K562 (cell line): ENCODE data around the gene ROBO2. TPM values are rescaled to one million over a fixed set of nuclear protein-coding genes. Genes with fewer than 3 reads are reported as not detected.

Source experiments
- ATAC-seq: fragments of 200-7000 bp; cut with Tn5 transposase; 3 replicates; pipeline ENCODE4 v1.9.1; 2020; ENCODE audit warnings: moderate library complexity
- BruUV-seq: library from RNA; stranded (reverse); fragments of 400-500 nt; replicated peaks from 2 replicates; lab custom pipeline; 2021; lab: Mats Ljungman, UMichigan
- CTCF ChIA-PET: fragments of 300-600 bp; formaldehyde crosslinking; extraction: SDS; loops from one replicate; lab custom pipeline; 2021; ENCODE audit warnings: low intra/inter-chr PET ratio; lab: Yijun Ruan, JAX
- POLR2A ChIA-PET: fragments of 300-600, 350-650 bp; sonication (Branson Sonifier 250); formaldehyde crosslinking; extraction: SDS; loops from one replicate; lab custom pipeline; 2021; ENCODE audit warnings: antibody characterized with exemption, inconsistent platforms; lab: Yijun Ruan, JAX
- DNase-seq, 4 experiments: peaks; one replicate each; pipeline versions ENCODE4 v3.0.0 to v3.0.0-alpha.2; 2011 to 2018; ENCODE audit warnings: low spot score in 3 of 4, mixed read lengths in 3 of 4; ENCODE audit errors: extremely low read depth in 1 of 4
- FAIRE-seq: peaks from 2 replicates; lab custom pipeline; 2011; peaks lifted over from hg19 to GRCh38; lab: Jason Lieb, UNC
- H2AFZ ChIP-seq: 2 replicates; pipeline ENCODE4 v1.6.0; 2011; ENCODE audit warnings: low read depth, low read length, control low read depth, inconsistent platforms
- H3K27ac ChIP-seq: fragments of 200-600 bp; 3 replicates; pipeline ENCODE4 v1.8.0; 2011; ENCODE audit warnings: low read depth, mild to moderate bottlenecking, control low read depth, inconsistent platforms, low read length, moderate library complexity, mixed read lengths; ENCODE audit errors: extremely low read depth
- H3K27me3 ChIP-seq, 2 experiments: fragments of 300-600 bp in 1 of 2; 2 replicates in 1 of 2; 3 replicates in 1 of 2; pipeline versions ENCODE4 v1.6.0 to v1.8.0; 2011; ENCODE audit warnings: inconsistent platforms in 2 of 2, low read length in 2 of 2, mild to moderate bottlenecking in 1 of 2, mixed read lengths in 1 of 2, moderate library complexity in 1 of 2; ENCODE audit not compliant: control insufficient read depth in 2 of 2, insufficient read depth in 2 of 2
- H3K36me3 ChIP-seq: fragments of 300-600 bp; 3 replicates; pipeline ENCODE4 v1.8.0; 2011; ENCODE audit warnings: mild to moderate bottlenecking, low read length, inconsistent platforms; ENCODE audit not compliant: control insufficient read depth, insufficient read depth
- H3K4me1 ChIP-seq, 2 experiments: fragments of 200-600 bp in 1 of 2; replicated peaks in 1 of 2; 2 replicates in 1 of 2; 3 replicates in 1 of 2; pipeline versions ENCODE4 v1.5.1 to v1.8.0; 2011; ENCODE audit warnings: inconsistent platforms in 2 of 2, low read length in 2 of 2, mild to moderate bottlenecking in 1 of 2, mixed read lengths in 1 of 2, moderate library complexity in 1 of 2; ENCODE audit not compliant: control insufficient read depth in 2 of 2, insufficient read depth in 2 of 2
- H3K4me2 ChIP-seq: 2 replicates; pipeline ENCODE4 v1.6.1; 2011; ENCODE audit warnings: low read length, control low read depth, inconsistent platforms, mixed read lengths; ENCODE audit not compliant: insufficient read depth
- H3K4me3 ChIP-seq: fragments of 200-600 bp; sonication (generic), shearing (Covaris generic); 2 replicates; pipeline ENCODE4 v1.5.1; 2016; ENCODE audit warnings: control low read depth, inconsistent platforms
- H3K79me2 ChIP-seq: fragments of 200-600 bp; 3 replicates; pipeline ENCODE4 v1.8.0; 2011; ENCODE audit warnings: low read length, inconsistent platforms; ENCODE audit not compliant: control insufficient read depth, insufficient read depth
- H3K9ac ChIP-seq, 2 experiments: 2 replicates each; pipeline versions ENCODE4 v1.6.0 to v1.6.1; 2011; ENCODE audit warnings: low read depth in 2 of 2, low read length in 2 of 2, control low read depth in 1 of 2, inconsistent platforms in 1 of 2, mild to moderate bottlenecking in 1 of 2, mixed read lengths in 1 of 2; ENCODE audit not compliant: insufficient read depth in 1 of 2
- H3K9me1 ChIP-seq: one replicate; pipeline ENCODE4 v1.6.0; 2011; ENCODE audit warnings: inconsistent platforms, mild to moderate bottlenecking, low read length, moderate library complexity; ENCODE audit not compliant: control insufficient read depth, insufficient read depth
- H3K9me3 ChIP-seq: replicated peaks from 2 replicates; pipeline ENCODE4 v1.5.1; 2011; ENCODE audit warnings: low read depth, low read length, inconsistent platforms; ENCODE audit not compliant: control insufficient read depth, insufficient read depth
- H4K20me1 ChIP-seq: replicated peaks from 2 replicates; pipeline ENCODE4 v1.6.1; 2011; ENCODE audit warnings: low read length, inconsistent platforms, mixed read lengths; ENCODE audit not compliant: control insufficient read depth, insufficient read depth
- ARID2 ChIP-seq: fragments of 450-650 bp; IDR thresholded peaks from 2 replicates; pipeline ENCODE4 v1.6.1; 2017; ENCODE audit warnings: antibody characterized with exemption, mild to moderate bottlenecking
- HNRNPL ChIP-seq: fragments of 200-400 bp; formaldehyde crosslinking; IDR thresholded peaks from 2 replicates; pipeline ENCODE4 v1.6.1; 2017; ENCODE audit warnings: low read depth, mild to moderate bottlenecking, low read length
- IFI16 ChIP-seq: fragments of 250-450 bp; sonication (Bioruptor Pico); IDR thresholded peaks from 2 replicates; pipeline ENCODE4 v2.1.2; 2022; ENCODE audit warnings: mild to moderate bottlenecking, inconsistent platforms
- MAFK ChIP-seq: IDR thresholded peaks from 2 replicates; pipeline ENCODE4 v1.6.1; 2011; ENCODE audit warnings: low read length, improper control_type of control experiment
- MYC ChIP-seq, 2 experiments: fragments of 250-450 bp in 1 of 2; sonication (Bioruptor Pico) in 1 of 2; IDR thresholded peaks; 2 replicates each; pipeline versions ENCODE4 v1.5.1 to v1.6.1; 2012 to 2021; ENCODE audit warnings: low read depth in 2 of 2, borderline replicate concordance in 1 of 2, improper control_type of control experiment in 1 of 2, low read length in 1 of 2, mild to moderate bottlenecking in 1 of 2, moderate library complexity in 1 of 2
- PKNOX1 ChIP-seq: fragments of 450-650 bp; IDR thresholded peaks from 2 replicates; pipeline ENCODE4 v1.6.1; 2016
- SMAD1 ChIP-seq: fragments of 150-350 bp; IDR thresholded peaks from 2 replicates; pipeline ENCODE4 v1.6.1; 2014; ENCODE audit warnings: low read length, low read depth; ENCODE audit not compliant: partially characterized antibody
- SMC3 ChIP-seq: conservative IDR thresholded peaks from 2 replicates; pipeline ENCODE4 v1.6.1; 2011; ENCODE audit warnings: low read depth, low read length, improper control_type of control experiment; ENCODE audit not compliant: insufficient read depth
- ZBTB40 ChIP-seq, 2 experiments: fragments of 450-650 bp in 1 of 2; sonication (generic) in 1 of 2; formaldehyde crosslinking in 1 of 2; IDR thresholded peaks; 2 replicates each; pipeline versions ENCODE4 v1.7.1 to v1.9.0; 2016 to 2022; ENCODE audit warnings: inconsistent platforms in 1 of 2, mild to moderate bottlenecking in 1 of 2, missing genetic modification reagents in 1 of 2
- ZNF511 ChIP-seq: sonication (generic); formaldehyde crosslinking; IDR thresholded peaks from 2 replicates; pipeline ENCODE4 v1.8.0; 2022; ENCODE audit warnings: mild to moderate bottlenecking, missing genetic modification reagents
- ZNF589 ChIP-seq: fragments of 200-800 bp; sonication (Bioruptor generic); IDR thresholded peaks from 2 replicates; pipeline ENCODE4 v1.6.1; 2016; ENCODE audit warnings: low read depth, missing genetic modification characterization, missing compliant biosample characterization
- ZNF707 ChIP-seq: fragments of 250-450 bp; sonication (Bioruptor Pico); conservative IDR thresholded peaks from 2 replicates; pipeline ENCODE4 v1.8.0; 2022; ENCODE audit warnings: inconsistent platforms, mild to moderate bottlenecking, moderate library complexity
- ZNF785 ChIP-seq: fragments of 250-450 bp; sonication (Bioruptor Pico); IDR thresholded peaks from 2 replicates; pipeline ENCODE4 v1.4.0; 2020; ENCODE audit warnings: mild to moderate bottlenecking
- in situ Hi-C: fragments of 300-500 bp; cut with MboI; formaldehyde crosslinking; loops from 4 replicates; pipeline ENCODE4 v1.15.0; 2018; ENCODE audit warnings: inconsistent platforms, mixed read lengths
- intact Hi-C: fragments of 100-400 bp; cut with micrococcal nuclease; formaldehyde crosslinking; loops from 2 replicates; pipeline ENCODE4 v1.14.2; 2022
- polyA plus RNA-seq, 8 experiments: library from polyadenylated mRNA; depleted of rRNA in 4 of 8; stranded (reverse) in 5 of 8; unstranded in 3 of 8; fragments of >200 nt; fragmentation: Nextera tagmentation in 2 of 8; fragmentation: Illumina TruSeq in 1 of 8; extraction: Ambion mirVana in 2 of 8; extraction: Trizol in 1 of 8; gene quantifications; 2 replicates each; pipeline versions ENCODE4 v1.2.1 to v1.2.3, GENCODE V29; 2011 to 2014; ENCODE audit warnings: inconsistent platforms in 1 of 8, missing spikeins in 1 of 8
- total RNA-seq, 7 experiments: library from RNA; depleted of rRNA in 6 of 7; stranded (reverse); fragments of >200 nt in 6 of 7; fragmentation: Illumina TruSeq in 2 of 7; extraction: Trizol in 2 of 7; gene quantifications; 2 replicates each; pipeline versions ENCODE4 v1.2.1 to v1.2.3, GENCODE V29; 2011 to 2021; ENCODE audit warnings: low replicate concordance in 1 of 7

ROBO2 gene
- total and polyA plus RNA-seq, 9 of the 15 experiments (the other 6 are each of a cell fraction or from before 2014, with no cell fraction given) = 0.84 to 3.0 (median 1.7) TPM

- no peak for ATAC-seq
- ChIA-PET CTCF (no interaction called here), POLR2A (no interaction called here)
- no peak overlapping the region for H3K9ac ChIP-seq
- DNase-seq = no peak
- H3K4me2 ChIP-seq = no peak overlapping the region
- no peaks in the 10 kb centered on the region for H3K79me2 ChIP-seq
- H2AFZ ChIP-seq = no peak overlapping the region
- no peaks in the 10 kb centered on the region for H3K36me3 ChIP-seq
- in situ Hi-C loops = no loop called here
- H3K4me3 ChIP-seq = no peak overlapping the region
- no peak for FAIRE-seq
- no peaks in the 10 kb centered on the region for H3K27me3 ChIP-seq
- H3K9me1 ChIP-seq = no peaks in the 10 kb centered on the region
- no peaks in the 10 kb centered on the region for H3K9me3 ChIP-seq
- no TSS peak for BruUV-seq
- intact Hi-C loops = no loop called here
- H3K27ac ChIP-seq = no peak overlapping the region
- no peaks in the 10 kb centered on the region for H4K20me1 ChIP-seq
- H3K4me1 ChIP-seq = no peaks in the 10 kb centered on the region
- TF ChIP-seq MAFK = no peak
- TF ChIP-seq MYC (IDR thresholded peaks at IDR 0.05; ENCODE audit: low read depth, low read length) = no peak
- TF ChIP-seq MYC (CRISPR knock-in tag; IDR thresholded peaks at IDR 0.05; ENCODE audit: borderline replicate concordance, low read depth) = no peak
- no peak for TF ChIP-seq ZBTB40 (IDR thresholded peaks at IDR 0.05)
- no peak for TF ChIP-seq ZBTB40 (CRISPR knock-in tag; IDR thresholded peaks at IDR 0.05)
- TF ChIP-seq SMAD1 = no peak
- TF ChIP-seq ZNF589 (CRISPR knock-in tag) = no peak
- no peak for TF ChIP-seq PKNOX1
- TF ChIP-seq HNRNPL = no peak
- no peak for TF ChIP-seq ARID2
- no peak for TF ChIP-seq SMC3
- TF ChIP-seq ZNF707 (CRISPR knock-in tag) = no peak
- TF ChIP-seq ZNF511 (CRISPR knock-in tag) = no peak
- no peak for TF ChIP-seq IFI16 (CRISPR knock-in tag)
- TF ChIP-seq ZNF785 (CRISPR knock-in tag) = no peak
Observed at GRCh38 chr3:77426531-77426930, 386.6 kb downstream of the ROBO2 start.
